ENCODE data around the gene WDR5.

The WDR5 gene

DNA sequence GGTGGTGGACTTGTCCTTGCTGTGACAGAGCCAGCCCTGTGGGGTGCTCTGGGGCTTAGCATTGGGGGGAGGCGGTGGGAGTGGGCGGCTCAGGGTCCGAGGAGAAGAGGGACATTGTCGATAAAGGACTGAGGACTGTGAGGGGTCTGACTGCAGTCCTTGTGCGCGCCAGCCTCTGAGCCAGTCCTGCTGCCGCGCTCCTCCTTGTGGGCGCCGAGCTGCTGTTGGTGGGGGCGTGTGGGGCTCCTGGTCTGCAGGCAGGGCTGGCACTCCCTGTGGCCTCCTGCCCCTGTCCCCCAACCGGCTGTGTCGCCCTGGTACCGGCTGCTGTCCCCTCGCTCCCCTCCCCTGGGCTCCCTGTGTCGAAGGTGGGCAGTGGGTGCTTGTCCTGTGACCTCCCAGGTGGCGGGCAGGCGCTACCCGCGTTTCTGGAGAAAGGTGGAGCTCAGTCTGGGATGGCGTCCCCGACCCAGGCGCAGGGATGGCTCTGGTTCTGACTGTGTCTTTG is 21.6 kb downstream of the WDR5 start:
- in situ Hi-C loops (cut with MboI; ENCODE audit: low sequenced_read_pairs): no loop called here

DNA sequence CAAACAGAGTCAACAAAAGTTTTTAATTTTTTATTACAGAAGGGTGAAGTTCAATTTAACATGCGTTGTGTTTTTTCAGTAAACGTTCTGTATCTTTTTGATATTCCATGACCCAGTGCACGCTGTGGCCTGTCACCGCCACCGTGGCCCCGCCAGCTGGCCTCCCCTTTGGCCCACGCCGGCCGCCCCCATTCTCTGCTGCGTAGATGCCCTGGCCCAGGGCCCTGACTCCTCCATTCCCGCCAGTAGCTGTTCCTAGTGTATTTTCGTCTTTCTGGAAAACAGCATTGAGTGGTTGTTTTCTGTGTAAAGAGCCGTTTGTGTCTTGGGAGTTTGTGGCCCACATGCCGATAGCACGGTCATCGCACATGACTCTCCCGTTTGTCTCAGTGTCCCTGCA is 22.4 kb downstream of the WDR5 start:
- in situ Hi-C loops (cut with MboI; ENCODE audit: low sequenced_read_pairs): no loop called here

DNA sequence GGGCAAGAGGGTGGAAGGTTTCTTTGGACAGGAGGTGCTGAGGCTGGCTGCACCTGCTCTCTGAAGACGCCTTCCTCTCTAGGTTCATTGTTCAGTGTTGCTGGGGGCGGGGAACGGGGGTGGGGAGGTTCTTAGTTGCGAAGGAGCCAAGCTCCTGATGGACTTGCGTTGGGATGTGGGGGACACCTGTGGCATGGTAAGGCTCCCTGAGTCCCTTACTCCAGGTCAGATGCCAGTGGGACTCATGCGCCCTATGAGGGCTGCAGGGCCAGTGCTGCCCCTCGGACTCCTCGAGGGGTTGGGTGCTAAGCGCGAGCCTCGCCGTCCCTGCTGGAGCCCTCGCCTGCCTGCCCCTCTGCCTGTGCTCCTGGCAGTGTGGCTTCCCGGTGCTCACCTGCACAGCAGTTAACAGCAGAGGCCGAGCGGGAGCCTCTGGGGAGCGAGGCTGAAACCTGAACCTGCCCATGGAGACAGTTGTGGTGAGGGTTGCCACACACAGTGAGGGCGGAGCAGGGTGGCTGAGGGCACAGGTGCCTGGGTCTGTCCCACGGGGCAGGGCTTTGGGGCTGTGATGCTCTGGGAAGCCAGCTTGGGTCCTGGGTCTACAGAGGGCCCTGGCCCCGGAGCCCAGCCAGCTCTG is 23.0 kb downstream of the WDR5 start:
- in situ Hi-C loops (cut with MboI; ENCODE audit: low sequenced_read_pairs): no loop called here

DNA sequence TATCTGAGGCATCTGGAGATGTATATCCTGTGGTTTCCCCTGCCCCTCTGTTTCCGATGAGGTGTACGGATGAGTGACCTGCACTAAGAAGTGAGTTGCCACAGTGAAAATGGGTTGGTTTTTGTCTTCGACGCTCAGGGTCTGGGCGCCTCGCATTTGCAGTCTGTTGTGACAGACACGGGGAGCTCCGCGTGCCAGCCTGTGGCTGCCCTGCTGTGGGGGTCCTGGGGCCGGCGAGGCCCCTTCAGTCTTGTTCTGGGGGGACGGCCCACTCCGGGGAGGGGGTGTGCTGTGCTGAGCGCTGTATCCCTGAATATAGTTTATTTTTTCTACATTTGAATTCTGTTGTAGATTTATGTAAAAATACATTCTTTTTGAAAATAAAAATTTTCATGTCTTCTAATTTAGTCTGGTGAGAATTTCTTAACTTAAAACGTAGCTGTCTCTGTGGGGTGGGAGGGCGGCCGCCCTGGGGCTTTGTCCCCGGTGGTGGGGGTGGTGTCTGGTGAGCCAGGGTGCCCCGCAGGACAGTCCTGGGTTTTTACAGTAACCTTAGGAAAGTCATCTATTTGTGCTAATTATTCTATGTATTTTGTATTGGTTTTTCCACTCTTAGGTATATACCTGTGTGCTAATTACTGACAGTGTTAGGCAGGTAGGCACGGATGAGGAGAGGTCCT is 23.8 kb downstream of the WDR5 start:
- in situ Hi-C loops (cut with MboI; ENCODE audit: low sequenced_read_pairs): no loop called here

DNA sequence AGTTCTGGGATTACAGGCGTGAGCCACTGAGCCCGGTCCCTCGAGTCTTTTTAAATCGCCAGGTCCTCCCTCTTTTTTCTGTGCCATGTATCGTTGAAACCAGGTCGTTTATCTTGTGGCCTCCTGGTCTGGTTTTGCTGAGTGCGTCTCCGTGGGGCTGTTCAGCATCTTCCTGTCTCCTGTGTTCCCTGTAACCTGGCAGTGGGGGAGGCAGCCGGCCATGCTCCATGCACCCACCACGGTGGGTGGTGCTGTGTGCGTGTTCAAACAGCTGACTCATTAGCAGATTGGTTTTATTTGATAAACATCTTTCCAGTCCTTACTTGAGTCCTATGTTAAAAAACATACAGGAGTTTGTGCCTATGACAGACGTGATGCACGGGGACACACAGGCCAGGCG is 25.8 kb downstream of the WDR5 start:
- in situ Hi-C loops (cut with MboI; ENCODE audit: low sequenced_read_pairs): no loop called here

DNA sequence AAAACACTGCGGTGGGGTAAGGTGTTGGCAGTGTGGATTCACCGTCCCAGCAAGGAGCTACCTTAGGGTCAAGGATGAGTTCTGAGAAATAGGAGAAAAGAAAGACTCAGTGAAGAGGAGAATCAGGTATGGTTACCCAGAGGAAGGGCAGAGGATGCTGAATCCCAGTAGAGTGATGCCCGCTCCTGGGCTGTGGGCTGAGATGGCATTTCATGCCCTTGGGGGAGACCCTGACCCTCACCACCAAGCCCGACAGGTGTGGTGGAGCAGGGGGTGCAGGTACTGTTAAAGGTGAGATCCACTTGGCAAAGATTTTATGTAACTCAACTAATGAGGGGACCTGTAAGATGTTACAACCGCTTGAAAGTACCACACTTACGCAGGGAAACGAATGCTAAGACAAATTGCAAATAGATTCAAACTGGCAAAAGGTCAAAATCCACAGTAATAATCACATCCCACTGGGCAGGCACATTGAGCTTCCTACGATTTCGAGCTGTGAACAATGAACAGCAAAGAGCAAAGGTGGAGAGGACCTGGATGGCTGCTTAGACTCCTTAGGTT is 26.4 kb downstream of the WDR5 start:
- in situ Hi-C loops (cut with MboI; ENCODE audit: low sequenced_read_pairs): no loop called here

DNA sequence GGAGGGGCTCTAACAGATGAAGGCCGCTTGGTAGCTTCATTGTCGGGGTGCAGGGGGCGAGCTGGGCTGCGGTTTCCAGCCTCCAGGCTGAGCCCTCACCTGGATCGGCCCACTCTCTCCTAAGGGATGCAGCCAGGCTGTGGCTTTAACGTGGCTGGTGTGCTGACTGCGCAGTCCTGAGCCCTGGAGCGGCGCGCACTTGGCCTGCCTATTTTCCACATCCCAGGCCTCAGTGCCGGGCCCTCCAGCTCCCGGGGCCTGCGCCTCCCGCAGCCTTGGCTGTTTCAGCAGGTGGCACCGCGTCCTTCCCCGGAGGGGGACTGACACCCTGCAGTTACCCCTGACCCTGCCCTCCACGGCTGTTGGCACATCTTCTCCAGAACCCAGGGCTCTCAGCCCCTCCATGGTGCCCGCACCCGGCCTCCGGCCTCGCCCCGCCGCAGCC is 27.1 kb downstream of the WDR5 start:
- in situ Hi-C loops (cut with MboI; ENCODE audit: low sequenced_read_pairs): no loop called here

DNA sequence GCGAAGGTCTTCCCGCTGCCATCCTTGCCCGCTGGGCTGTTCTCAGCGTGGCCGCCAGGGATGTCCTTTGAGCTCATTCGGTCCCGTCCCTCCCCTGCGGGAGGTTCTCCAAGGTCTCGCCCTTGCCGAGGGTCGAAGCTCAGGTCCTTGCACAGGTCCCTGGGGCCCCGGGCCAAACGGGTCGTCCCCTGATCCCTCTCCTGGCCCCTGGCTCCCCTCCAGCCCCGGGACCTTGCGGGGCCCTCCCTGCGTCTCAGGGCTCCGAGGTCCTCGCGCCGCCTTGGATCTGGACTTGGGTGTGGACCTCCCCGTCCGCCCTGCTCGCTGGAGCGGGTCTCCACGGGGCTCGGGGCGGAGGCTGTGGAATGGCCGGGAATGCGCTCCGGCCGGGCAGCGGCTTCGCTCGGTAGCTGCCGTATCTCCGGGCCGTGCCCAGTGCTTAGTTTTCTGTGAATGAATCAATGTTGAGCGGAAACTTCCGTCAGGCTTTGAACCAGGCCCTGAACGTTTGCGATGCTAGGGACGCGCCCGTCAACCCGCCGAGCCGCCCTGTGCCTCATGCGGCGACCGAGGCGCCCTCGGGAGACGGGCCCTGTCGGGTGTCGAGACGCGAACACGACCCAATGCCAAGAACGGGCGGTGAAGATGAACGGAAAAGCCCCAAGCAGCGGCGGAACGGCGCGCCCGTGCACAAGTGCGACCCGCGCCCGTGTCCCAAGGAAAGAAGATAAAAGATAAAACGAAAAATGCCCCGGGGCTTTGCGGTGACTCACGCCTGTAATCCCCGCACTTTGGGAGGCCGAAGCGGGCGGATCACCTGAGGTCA is 27.7 kb downstream of the WDR5 start:
- in situ Hi-C loops (cut with MboI; ENCODE audit: low sequenced_read_pairs): no loop called here

DNA sequence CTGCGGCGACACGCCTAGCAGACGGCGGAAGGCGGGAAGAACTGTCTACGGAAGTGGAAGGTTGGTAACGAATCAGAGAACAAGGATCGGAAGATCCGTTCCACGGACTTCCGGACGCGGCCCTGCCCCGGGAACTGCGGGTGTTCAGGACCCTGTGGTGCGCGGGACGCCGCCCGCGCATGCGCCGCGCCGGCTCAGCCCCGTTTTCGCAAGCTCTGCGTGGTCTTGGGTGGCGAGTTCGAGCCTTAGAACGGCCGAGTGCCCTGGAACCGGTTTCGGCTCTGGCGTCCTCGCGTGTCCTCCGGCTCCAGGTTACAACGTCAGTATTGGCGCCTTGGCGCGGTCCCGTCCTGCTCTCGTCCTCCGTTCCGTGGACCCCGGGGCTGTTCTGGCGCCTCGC is 29.0 kb downstream of the WDR5 start:
- in situ Hi-C loops (cut with MboI; ENCODE audit: low sequenced_read_pairs): loop anchor here (5.0 kb wide), 1 partner anchor 282 kb away; no protein-coding TSS in a partner anchor

DNA sequence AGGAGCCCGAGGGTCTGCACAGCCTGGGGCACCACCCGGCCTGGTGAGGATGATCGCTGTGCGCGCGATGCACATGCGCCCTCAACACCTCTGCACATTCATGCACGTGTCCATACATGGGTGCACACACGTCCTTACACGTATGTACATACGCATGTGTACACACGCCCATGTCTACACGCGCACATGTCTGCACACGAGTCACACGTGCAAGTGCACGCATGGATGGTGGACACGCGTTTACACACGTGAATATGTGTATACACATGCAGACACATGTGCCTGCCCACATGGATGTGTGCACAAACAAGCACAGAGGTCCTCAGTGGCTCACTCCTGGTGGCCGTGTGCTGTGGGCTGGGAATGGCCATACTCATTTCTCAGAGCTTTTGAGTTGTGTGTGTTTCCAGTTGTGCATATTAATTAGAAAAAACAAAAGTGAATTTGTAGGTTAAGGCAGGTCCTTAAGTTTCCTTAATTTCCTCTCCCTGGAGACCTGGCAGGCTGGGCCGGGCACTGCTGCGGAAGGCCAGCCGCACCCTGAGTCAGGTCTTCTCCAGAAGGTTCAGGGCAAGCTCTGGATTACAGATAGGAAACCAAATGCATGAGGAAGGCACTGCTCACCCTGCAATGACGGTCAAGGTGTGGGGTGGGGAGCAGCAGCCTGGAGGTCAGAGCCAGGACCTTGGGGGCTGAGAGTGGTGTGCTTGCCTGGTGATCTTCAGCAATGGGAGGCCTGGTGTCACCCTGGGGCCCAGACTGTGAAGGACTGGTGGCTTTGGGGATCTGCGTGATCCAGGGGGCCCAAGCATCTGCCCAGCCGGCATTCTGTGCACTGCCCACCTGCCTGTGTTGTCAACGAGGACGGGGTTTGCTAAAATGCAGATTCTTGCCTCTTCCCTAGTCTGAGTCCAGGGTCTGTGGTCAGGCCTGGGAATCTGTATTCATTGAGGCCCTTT is 29.8 kb downstream of the WDR5 start:
- in situ Hi-C loops (cut with MboI; ENCODE audit: low sequenced_read_pairs): loop anchor here (5.0 kb wide), 1 partner anchor 282 kb away; no protein-coding TSS in a partner anchor

DNA sequence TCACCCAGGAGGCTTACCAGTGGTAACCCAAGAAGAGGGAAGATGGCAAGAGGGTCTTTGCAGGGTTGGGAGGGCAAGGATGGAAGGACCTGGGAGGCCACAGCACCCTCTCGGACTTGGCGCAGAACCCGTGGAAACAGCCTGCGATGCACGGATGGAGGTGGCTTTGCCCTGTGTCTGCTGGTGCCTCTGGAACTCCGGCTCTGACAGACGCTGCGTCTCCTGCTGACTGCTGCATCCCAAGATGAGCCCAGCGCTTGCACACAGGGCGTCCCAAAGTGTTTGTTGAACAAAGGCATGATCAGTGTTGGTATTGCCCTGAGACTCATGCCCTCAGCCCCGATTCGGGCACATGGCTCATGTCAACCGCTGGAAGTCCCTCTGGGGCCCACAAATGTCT is 30.5 kb downstream of the WDR5 start:
- in situ Hi-C loops (cut with MboI; ENCODE audit: low sequenced_read_pairs): loop anchor here (5.0 kb wide), 1 partner anchor 281 kb away; no protein-coding TSS in a partner anchor

DNA sequence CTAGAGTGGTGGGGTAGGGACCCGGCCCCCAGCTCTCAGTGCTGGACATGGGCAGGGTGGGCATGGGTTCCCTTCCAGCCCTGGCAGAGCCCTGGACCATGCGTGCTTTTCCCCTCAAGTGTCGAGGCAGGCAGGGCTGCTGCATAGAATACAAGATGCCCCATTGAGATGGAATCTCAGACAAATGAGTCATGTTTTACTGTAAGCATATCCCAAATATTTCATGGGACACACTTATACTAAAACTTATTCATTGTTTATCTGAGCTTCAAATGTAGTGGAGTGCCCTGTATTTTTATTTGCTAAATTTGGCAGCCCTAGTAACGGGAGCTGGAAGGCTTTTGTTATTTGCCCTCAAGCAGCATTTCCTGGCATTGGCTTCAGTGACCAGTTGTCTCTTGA is 31.6 kb downstream of the WDR5 start:
- in situ Hi-C loops (cut with MboI; ENCODE audit: low sequenced_read_pairs): loop anchor here (5.0 kb wide), 1 partner anchor 280 kb away; no protein-coding TSS in a partner anchor

DNA sequence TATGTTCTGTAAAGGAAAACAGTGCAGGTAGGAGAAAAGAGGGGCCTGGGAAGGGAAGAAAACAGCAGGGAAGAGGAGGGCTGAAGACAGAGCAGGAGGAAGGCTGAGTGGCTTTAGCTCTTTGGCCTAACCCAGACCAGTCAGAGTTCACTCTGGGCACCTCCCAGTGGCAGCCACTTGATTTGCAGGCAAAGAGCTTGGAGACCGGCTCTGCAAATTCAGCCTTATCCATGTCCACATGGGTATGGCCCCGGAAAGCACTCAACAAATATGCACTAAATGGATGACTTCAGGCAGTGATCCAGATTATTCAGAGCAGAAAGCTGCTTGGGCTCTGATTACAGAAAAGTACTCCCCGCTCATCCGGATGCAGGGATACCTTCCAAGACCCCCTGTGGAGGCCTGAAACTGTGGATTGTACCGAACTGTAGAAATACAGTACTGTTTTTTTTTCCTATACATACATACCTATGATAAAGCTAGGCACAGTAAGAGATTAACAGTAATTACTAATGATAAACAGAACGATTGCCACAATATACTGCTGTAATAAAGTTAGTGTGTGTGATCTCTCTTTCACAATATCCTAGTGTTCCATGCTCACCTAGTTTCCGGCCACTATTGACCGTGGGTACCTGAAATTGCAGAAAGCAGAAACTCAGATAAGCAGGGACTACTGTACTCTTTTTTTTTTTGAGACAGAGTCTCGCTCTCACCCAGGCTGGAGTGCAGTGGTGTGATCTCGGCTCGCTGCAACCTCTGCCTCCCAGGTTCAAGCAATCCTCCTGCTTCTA is 33.1 kb downstream of the WDR5 start:
- in situ Hi-C loops (cut with MboI; ENCODE audit: low sequenced_read_pairs): loop anchor here (5.0 kb wide), 1 partner anchor 278 kb away; no protein-coding TSS in a partner anchor

DNA sequence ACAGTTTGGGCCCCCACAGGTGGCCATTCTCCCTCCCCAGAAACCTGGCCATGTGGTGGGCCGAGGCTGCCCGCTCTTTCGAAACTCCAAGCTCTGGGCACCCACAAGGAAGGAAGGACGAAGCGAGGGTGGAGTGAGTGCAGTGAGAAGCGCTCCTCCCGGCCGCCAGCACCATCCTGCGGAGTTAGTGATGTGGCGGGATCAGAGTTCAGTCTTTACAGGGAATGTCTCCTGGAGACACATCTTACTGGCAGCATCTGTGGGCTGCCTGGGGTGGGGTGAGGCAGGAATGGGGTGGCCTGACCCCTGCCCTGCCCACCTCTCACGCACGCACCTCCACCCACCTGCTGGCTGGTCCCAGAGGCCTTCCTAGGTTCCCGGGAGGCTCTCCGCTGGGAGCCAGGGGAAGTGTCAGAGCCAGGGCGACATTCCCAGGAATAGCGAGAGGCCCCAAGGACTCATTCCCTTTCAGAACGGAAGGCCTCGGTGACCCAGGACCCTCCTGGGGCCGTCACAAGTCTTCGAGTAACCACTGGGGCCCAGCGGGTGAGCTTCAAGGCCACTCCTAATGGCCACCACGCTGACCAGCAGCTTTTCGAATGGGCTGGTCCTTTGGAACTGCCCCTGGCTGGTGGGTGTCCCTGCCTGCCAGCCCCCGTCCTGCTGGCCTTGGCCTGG is 34.0 kb downstream of the WDR5 start:
- in situ Hi-C loops (cut with MboI; ENCODE audit: low sequenced_read_pairs): loop anchor here (5.0 kb wide), 1 partner anchor 277 kb away; no protein-coding TSS in a partner anchor

DNA sequence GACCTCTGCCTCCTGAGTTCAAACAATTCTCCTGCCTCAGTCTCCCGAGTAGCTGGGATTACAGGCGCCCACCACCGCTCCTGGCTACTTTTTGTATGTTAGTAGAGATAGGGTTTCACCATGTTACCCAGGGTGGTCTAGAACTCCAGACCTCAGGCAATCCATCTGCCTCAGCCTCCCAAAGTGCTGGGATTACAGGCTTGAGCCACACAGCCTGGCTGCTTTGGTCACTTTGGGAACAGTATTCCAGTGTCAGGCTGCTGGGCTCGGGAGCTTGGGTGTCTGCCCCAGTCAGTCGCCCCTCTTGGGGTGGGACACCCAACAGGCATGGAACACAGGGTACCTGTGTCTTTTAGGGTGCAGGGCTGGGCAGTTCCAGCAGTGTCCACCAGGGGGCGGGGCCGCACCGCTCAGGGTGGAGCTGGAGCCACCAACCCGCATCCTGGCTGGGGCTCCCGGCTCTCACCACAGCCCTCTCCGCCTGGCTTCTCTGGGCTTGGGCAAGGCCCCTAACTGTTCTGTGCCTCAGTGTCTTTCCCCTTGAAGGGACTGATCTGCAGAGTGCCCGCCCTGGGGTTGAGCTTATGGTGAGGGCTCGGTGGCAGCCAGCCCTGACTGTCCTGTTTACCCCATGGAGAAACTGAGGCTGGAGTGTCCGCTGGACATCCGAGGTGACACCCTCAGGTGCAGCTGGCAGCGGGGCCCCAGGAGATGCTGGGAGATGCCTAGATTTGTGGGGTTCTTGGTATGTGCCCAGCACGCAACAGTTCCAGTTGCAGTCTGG is 34.8 kb downstream of the WDR5 start:
- in situ Hi-C loops (cut with MboI; ENCODE audit: low sequenced_read_pairs): no loop called here

DNA sequence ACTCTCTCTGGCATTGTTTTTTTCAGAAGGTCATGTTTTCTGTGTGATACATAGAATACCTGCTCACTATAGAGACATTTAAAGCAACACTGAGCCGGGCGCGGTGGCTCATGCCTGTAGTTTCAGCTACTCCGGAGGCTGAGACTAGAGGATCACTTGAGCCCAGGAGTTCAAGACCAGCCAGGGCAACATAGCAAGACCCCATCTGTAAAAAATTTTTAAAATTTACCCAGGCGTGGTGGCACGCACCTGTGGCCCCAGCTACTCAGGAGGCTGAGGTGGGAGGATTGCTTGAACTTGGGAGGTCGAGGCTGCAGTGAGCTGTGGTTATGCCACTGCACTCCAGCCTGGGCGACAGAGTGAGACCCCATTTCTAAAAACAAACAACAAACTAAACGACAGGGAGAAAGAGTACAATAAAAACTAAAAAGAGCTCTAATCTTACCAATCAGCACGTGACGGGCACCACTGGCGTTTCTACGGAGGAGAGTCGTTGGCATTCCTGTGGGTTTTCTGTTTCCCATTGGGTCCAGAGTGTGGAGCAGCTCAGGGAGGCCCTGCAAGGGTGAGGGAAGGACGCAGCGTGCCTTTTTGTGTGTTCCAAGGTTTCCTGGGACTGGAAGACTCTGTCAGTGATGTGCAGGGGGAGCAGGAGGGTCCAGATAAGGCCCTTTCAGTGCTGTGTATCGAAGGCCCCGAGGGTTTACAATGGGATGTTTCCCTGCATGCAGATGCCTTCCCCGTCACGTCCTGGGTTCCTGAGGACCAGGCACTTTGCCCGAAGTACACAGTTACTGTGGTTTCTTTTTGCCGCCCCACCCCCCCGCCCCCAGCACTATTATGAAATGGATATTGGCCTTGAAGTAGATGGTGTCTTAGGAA is 35.7 kb downstream of the WDR5 start:
- in situ Hi-C loops (cut with MboI; ENCODE audit: low sequenced_read_pairs): no loop called here
